SKM-1 (cell line): ENCODE measurements around the gene PRSS2.
"Not testable (repeated sequence)": the region's sequence is repeated elsewhere in the genome, so short reads cannot be mapped to it uniquely, and the experiment has no call there.

Source experiments
- DNase-seq: peaks from one replicate; lab custom pipeline; 2025; ENCODE audit not compliant: unreplicated experiment; lab: John Stamatoyannopoulos, UW

Gene PRSS2

GRCh38 chr7:142758312-142758711 is 12.5 kb upstream of the PRSS2 start:
- not testable (repeated sequence) for DNase-seq

- DNase-seq, result no peak
Measured at GRCh38 chr7:142759433-142759832, 11.3 kb upstream of the PRSS2 start.

- no peak for DNase-seq
Measured at GRCh38 chr7:142760071-142760642, 10.6 kb upstream of the PRSS2 start.

- DNase-seq, result not testable (repeated sequence)
Measured at GRCh38 chr7:142761606-142762005, 9.2 kb upstream of the PRSS2 start.

GRCh38 chr7:142762104-142762503 is 8.7 kb upstream of the PRSS2 start:
- no peak for DNase-seq

GRCh38 chr7:142767451-142767850 is 3.3 kb upstream of the PRSS2 start:
- no peak for DNase-seq

GRCh38 chr7:142767861-142768260 is 2.9 kb upstream of the PRSS2 start:
- DNase-seq, result no peak

GRCh38 chr7:142768885-142769284 is 1.9 kb upstream of the PRSS2 start:
- DNase-seq, result not testable (repeated sequence)

- DNase-seq, result no peak
Measured at GRCh38 chr7:142771353-142771723, 568 bp downstream of the PRSS2 start.

- no peak for DNase-seq
Measured at GRCh38 chr7:142772051-142772450, 1.3 kb downstream of the PRSS2 start.

- no peak for DNase-seq
Measured at GRCh38 chr7:142772673-142773072, 1.9 kb downstream of the PRSS2 start.

- no peak for DNase-seq
Measured at GRCh38 chr7:142773230-142773629, 2.5 kb downstream of the PRSS2 start.

- DNase-seq, result no peak
Measured at GRCh38 chr7:142773937-142774744, 3.4 kb downstream of the PRSS2 start.

- no peak for DNase-seq
Measured at GRCh38 chr7:142774826-142775225, 4.1 kb downstream of the PRSS2 start.

GRCh38 chr7:142775351-142776115 is 4.8 kb downstream of the PRSS2 start:
- DNase-seq, result not testable (repeated sequence)

- DNase-seq, result no peak
Measured at GRCh38 chr7:142776206-142776844, 5.6 kb downstream of the PRSS2 start.

GRCh38 chr7:142776845-142777225 is 6.1 kb downstream of the PRSS2 start:
- DNase-seq, result not testable (repeated sequence)

- DNase-seq, result no peak
Measured at GRCh38 chr7:142777318-142777717, 6.5 kb downstream of the PRSS2 start.

GRCh38 chr7:142782922-142783900 is 12.4 kb downstream of the PRSS2 start:
- peak; percentile 87 for DNase-seq

- DNase-seq, result no peak
Measured at GRCh38 chr7:142784096-142784495, 13.3 kb downstream of the PRSS2 start.
